Adrenal gland (tissue), 12 donors: Measurements from ENCODE around the gene FBXO24. TPM values are rescaled to one million over a fixed set of nuclear protein-coding genes. Genes with fewer than 3 reads are reported as not detected.

Experiments
- DNase-seq, 7 donors: peaks; one replicate each; pipeline ENCODE4 v3.0.0-alpha.2; 2019 to 2020
- H3K27ac ChIP-seq, 5 donors: fragments of 200-600 bp; sonication (generic) in 4 of 5; 1 replicate in 3 of 5; 2 replicates in 2 of 5; pipeline versions ENCODE4 v1.5.1 to v1.8.0; 2016 to 2020; ENCODE audit warnings: mild to moderate bottlenecking in 1 of 5
- H3K27me3 ChIP-seq: fragments of 200-600 bp; 2 replicates; pipeline ENCODE4 v1.8.0; 2021
- H3K36me3 ChIP-seq, 2 donors: fragments of 200-600 bp; replicated peaks in 1 of 2; 1 replicate in 1 of 2; 2 replicates in 1 of 2; pipeline versions ENCODE4 v1.5.1 to v1.8.0; 2018 to 2022
- H3K4me1 ChIP-seq, 2 donors: fragments of 200-600 bp; replicated peaks in 1 of 2; 1 replicate in 1 of 2; 2 replicates in 1 of 2; pipeline versions ENCODE4 v1.5.1 to v1.8.0; 2018 to 2021
- H3K4me3 ChIP-seq, 4 donors: fragments of 200-600 bp; sonication (generic) in 3 of 4; one replicate each; pipeline ENCODE4 v1.5.1; 2016 to 2018
- H3K9me3 ChIP-seq, 3 donors: fragments of 200-600 bp; sonication (generic) in 1 of 3; replicated peaks in 1 of 3; 1 replicate in 2 of 3; 2 replicates in 1 of 3; pipeline versions ENCODE4 v1.5.1 to v1.8.0; 2016 to 2021
- POLR2A ChIP-seq, 2 donors: fragments of 450-650 bp; IDR thresholded peaks; one replicate each; pipeline ENCODE4 v1.6.1; 2017; ENCODE audit warnings: antibody characterized with exemption in 2 of 2, mild to moderate bottlenecking in 2 of 2, moderate library complexity in 1 of 2
- WGBS, 4 donors: extraction: QIAGEN DNeasy Blood & Tissue Kit in 2 of 4; methylation state at CpG; one replicate each; pipeline versions ENCODE4 v1.1.5 to v1.1.7; 2013 to 2017; 5-methylcytosine and 5-hydroxymethylcytosine counted together
- intact Hi-C, 2 donors: fragments of 100-400 bp; cut with DNase I; formaldehyde crosslinking; loops; one replicate each; pipeline versions ENCODE4 v1.14.1 to v1.15.0; 2022 to 2023
- polyA plus RNA-seq, 3 donors: library from polyadenylated mRNA; stranded (reverse); fragments of 200-250 nt in 2 of 3; fragments of 350-450 nt in 1 of 3; fragmentation: Illumina TruSeq in 1 of 3; extraction: RNeasy Lipid Tissue Mini Kit (QIAGEN cat#74804) in 1 of 3; gene quantifications; one replicate each; pipeline ENCODE4 v1.2.3, GENCODE V29; 2013 to 2014
- total RNA-seq, 9 donors: library from RNA; depleted of rRNA in 4 of 9; stranded (reverse); fragments of >200 nt in 4 of 9; fragments of 120-200 nt in 1 of 9; fragmentation: NEBNext Ultra II Directional in 1 of 9; extraction: Animal tissue kit (Norgen Biotek cat#: 25700) in 1 of 9; gene quantifications; one replicate each; pipeline versions ENCODE4 v1.1.0 to v1.2.4, GENCODE V29; 2013 to 2023
- TF ChIP-seq, protein P1 (sequence below), 6 experiments: fragments of 450-650 bp in 4 of 6; fragments of 200-600 bp in 2 of 6; sonication (generic) in 1 of 6; IDR thresholded peaks; 1 replicate in 5 of 6; 2 replicates in 1 of 6; pipeline versions ENCODE4 v1.5.1 to v1.8.0; 2016 to 2021; ENCODE audit warnings: antibody characterized with exemption in 6 of 6, mild to moderate bottlenecking in 2 of 6, moderate library complexity in 1 of 6
- donor health status: healthy with polysubstance abuse.
- donor health status: Bipolar disorder and iron deficiency.
- donor health status: DM: yes; HTN: yes; CAD: no.
- donor health status: DM: no; HTN: no; CAD: no.
- donor health status: DM: no; HTN: no; CAD: no.
- donor health status: DM: yes; HTN: yes; CAD: no.

FBXO24 gene
- total and polyA plus RNA-seq, 12 donors = 0.16 to 2.8 (median 0.89) TPM; not detected in 2

DNA sequence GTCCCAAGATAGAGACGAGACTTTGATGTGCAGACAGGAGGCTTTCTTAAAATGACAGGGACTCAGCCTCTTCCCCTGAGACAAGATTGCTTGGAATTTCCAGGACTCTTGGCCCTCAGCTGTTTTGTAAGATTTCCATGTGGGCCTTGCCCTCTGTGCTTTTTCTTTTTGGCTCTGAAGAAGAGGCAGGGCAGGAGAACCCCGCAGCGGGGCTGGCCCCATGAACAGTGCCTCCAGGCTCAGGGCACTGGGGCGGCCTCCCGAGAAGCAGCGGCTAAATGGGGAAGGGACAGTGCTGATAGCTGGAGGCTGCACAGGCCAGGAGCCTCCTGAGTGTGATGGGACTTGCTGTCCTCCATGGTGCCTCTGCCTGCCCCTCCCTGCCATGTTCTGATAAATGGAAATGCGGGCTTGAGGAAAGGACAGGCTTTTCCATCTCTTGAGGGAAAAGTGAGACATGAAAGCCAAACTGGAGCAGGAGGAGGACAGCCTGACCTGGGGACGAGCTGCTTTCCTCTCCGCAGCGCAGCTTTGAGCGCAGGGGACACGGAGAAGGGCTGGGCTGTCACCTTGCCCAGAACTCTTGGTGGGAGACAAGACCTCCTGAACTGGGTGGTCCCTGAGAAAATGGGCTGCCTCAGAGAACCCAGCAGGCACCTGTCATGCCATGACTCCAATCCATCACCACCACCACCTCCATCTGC, 24.5 kb upstream of the FBXO24 start:
- no peak overlapping the region for H3K27ac ChIP-seq
- no peaks in the 10 kb centered on the region for H3K9me3 ChIP-seq
- WGBS, 4 donors = 91 to 97% (median 94%) methylated on average over 7 to 12 of the region's 12 CpGs
- no peak overlapping the region for H3K4me3 ChIP-seq
- TF ChIP-seq, protein P1, sequence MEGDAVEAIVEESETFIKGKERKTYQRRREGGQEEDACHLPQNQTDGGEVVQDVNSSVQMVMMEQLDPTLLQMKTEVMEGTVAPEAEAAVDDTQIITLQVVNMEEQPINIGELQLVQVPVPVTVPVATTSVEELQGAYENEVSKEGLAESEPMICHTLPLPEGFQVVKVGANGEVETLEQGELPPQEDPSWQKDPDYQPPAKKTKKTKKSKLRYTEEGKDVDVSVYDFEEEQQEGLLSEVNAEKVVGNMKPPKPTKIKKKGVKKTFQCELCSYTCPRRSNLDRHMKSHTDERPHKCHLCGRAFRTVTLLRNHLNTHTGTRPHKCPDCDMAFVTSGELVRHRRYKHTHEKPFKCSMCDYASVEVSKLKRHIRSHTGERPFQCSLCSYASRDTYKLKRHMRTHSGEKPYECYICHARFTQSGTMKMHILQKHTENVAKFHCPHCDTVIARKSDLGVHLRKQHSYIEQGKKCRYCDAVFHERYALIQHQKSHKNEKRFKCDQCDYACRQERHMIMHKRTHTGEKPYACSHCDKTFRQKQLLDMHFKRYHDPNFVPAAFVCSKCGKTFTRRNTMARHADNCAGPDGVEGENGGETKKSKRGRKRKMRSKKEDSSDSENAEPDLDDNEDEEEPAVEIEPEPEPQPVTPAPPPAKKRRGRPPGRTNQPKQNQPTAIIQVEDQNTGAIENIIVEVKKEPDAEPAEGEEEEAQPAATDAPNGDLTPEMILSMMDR (IDR thresholded peaks at IDR 0.05) = no peak
- no peak for TF ChIP-seq POLR2A (IDR thresholded peaks at IDR 0.05)
- H3K36me3 ChIP-seq = peaks cover 0 to 73% of the 10 kb centered on the region in 2 donors
- intact Hi-C loops = loop anchor here (5.0 kb wide), 2 partner anchors 84 to 94 kb away; partner anchors contain the start of gene TSC22D4 (in 1 of the 2)
- DNase-seq = no peak
- no peaks in the 10 kb centered on the region for H3K27me3 ChIP-seq
- H3K4me1 ChIP-seq = peaks cover 2 to 20% of the 10 kb centered on the region in 2 donors

DNA sequence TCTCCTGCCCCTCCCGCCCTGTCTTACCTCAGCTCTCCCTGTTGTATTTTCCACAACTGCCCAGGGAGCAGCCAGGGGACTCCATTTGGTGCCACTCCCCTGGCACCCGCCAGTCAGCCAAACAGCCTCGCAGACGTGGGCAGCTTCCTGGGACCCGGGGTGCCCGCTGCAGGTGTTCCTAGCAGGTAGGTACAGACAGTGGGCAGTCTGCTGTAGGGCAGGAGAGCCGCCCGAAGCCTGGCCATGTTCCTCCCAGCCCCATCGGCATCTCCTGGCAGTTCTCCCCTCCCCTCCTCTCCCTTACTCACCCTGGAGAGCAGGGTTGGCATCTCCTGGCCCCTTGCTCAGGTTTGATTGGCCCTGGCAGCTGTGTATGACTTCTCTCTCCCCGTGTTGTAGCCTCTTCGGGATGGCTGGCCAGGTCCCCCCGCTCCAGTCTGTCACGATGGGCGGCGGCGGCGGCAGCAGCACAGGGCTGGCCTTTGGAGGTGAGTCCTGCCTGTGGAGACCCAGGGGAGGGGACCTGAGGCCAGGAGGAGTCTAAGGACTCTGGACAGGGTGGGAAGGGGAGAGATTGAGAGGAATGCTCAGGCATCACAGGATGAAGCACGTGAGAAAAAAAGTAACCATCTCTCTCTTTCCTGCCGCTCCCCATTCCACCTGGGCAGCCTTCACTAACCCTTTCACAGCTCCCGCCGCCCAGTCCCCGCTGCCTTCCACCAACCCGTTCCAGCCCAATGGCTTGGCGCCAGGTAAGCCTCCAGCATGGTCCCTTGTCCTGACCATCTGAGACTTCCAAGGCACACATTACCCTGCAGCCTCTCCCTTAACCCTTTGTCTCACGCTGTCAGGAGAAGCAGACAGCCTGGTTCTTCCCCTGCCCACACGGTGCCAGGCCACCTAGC, 23.7 kb upstream of the FBXO24 start:
- Histone ChIP-seq H3K27me3 (no peaks in the 10 kb centered on the region), H3K4me3 (no peak overlapping the region), H3K4me1 (peaks cover 10 to 22% of the 10 kb centered on the region in 2 donors), H3K27ac (no peak overlapping the region), H3K36me3 (peaks cover 0 to 67% of the 10 kb centered on the region in 2 donors), H3K9me3 (no peaks in the 10 kb centered on the region)
- DNase-seq = peak in 1 of 7 donors; percentile 45
- WGBS, 4 donors = 89 to 91% (median 90%) methylated on average over 23 to 26 of the region's 26 CpGs
- TF ChIP-seq POLR2A (IDR thresholded peaks at IDR 0.05) = no peak
- TF ChIP-seq, protein P1 (IDR thresholded peaks at IDR 0.05) = no peak
- intact Hi-C loops = loop anchor here (5.0 kb wide), 2 partner anchors 85 to 95 kb away; partner anchors contain the start of gene TSC22D4 (in 1 of the 2)

DNA sequence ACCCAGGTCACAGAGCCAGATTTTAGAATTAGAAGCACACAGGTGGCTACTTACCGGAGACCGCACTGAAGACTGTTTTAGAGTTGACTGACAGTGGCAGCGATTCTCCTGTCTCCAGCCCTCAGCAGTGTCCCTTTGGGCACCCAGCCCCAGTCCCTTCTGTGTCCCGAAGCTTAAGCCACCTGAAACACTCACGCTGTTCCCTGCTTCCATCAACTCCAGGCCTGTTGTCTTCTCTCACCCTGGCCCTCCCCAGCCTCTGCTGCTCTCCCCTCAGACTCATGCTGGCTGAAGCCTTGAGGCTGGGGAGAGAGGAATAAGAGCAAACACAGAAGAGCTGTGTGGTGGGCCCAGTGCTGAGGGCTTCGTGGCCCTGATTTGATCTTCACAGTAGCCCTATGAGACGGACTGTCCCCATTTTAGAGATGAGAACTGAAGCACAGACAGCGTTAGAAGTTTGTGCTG, 23.0 kb upstream of the FBXO24 start:
- intact Hi-C loops = loop anchor here (5.0 kb wide), 2 partner anchors 86 to 96 kb away; partner anchors contain the start of gene TSC22D4 (in 1 of the 2)
- DNase-seq = no peak
- Histone ChIP-seq H3K27ac (no peak overlapping the region), H3K4me3 (no peak overlapping the region), H3K9me3 (no peaks in the 10 kb centered on the region), H3K27me3 (no peaks in the 10 kb centered on the region), H3K4me1 (peaks cover 17 to 29% of the 10 kb centered on the region in 2 donors), H3K36me3 (peaks cover 0 to 60% of the 10 kb centered on the region in 2 donors)
- 90 to 94% (median 93%) methylated on average over 8 of the region's 8 CpGs for WGBS, 4 donors
- no peak for TF ChIP-seq POLR2A (IDR thresholded peaks at IDR 0.05)
- TF ChIP-seq, protein P1 (IDR thresholded peaks at IDR 0.05) = no peak
